Measurements from ENCODE around the gene PARD3B.
"Not testable (repeated sequence)": the region's sequence is repeated elsewhere in the genome, so short reads cannot be mapped to it uniquely, and the experiment has no call there.

The PARD3B gene

DNA sequence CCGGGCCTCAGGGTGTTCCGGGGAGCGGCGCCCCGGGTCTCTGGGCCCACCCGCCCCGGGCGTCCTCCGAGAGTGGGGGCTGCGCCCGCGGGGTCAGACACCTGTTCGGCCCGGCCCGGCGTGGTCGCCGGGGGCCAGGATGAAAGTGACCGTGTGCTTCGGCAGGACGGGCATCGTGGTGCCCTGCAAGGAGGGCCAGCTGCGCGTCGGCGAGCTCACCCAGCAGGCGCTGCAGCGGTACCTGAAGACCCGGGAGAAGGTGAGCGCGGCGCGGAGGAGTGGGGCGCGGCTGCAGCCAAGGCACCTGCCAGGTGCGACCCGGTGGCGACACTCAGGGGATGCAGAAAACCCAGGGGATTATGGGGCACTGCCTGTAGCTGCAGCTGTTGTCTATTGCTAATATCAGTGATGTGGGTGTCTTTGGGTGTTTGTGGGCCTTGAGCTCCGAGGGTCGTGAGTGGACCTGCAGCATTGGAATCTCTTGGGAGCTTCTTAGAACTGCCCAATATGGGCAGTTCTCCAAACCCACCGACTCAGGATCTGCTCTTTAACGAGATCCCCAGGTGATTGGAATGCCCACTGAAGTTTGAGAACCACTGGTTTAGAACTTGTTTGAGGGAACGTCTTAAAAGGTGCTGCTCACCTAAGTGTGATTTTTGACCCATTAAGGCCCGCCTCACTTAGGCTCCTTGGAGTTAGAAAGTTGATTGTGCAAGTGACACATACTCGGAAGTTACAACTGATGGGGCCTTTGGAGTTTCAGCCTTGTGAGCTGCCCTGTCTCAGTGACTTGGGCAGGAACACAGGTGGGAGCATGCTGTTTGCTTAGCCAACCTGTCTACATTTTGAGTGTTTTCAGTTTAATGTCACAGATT lies 823 bp downstream of the PARD3B start:
- no peak for DNase-seq

DNA sequence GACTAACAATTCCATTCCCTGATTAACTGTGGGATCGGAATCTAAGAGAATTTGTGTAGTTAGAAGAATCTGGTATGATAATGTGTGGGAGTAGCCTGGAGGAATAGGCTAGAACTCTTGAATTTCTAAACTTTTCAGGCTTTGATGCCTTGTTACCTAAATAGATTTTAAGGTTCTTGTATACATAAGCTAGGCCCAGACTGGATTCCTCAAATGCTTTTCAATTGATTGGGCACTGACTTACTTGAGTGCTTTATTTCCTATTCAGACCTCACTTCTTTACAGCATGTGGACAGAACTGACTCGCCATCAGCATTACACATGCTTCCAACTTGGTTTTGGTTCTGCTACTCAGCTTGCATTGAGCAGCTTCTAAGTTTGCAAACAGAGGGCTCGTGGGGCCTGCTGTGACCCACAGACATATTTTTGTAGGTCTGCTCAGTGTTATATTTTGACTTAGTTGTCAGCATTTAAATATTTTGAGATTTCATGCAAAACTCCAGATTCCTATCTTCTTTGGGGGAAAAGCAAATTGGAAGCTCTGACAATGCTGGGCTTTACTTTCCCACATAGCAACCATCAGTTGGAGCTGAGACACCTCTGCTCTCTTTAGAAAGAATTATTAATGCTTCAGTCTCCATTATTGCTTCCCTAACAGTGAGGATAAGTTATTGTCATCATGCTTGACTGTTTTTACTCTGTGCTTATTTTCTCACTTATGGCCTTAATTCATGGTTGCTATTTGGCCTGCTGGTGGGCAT lies 5.7 kb downstream of the PARD3B start:
- no peak for DNase-seq

DNA sequence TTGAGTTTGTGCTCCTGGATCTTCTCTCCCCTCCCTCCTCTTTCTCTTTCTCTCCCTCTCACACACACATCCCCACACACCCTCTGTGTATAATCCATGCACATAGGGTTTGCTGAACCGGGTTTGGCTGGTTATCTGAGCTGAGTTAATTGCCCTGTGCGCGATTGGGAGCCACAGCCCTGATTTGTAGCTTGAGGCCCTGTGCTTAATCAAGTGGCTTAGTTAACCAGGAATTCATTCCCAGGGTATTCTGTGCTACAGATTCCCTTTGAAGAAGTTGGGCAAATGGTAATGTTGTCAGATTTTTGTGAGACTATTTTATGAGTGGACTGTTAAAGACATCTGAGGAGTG lies 6.2 kb downstream of the PARD3B start:
- no peak for DNase-seq

DNA sequence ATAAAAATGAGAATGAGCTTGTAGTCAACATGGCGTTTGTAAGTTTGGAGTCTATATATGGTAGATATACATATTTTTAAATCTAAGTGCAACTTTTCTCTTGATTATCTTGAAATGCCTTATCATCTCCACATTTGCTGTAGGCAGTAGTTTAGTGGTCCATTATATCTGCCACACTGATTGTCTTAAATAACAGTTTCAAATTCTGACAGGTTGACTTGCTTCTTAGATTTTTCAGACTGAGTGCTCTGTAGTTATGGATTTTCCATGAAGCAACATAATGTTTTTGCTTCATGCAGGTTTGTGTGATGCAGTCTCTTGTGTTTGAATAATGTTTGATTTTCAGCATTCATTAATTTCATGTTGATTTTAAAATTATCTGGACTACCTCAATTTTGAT lies 12.3 kb downstream of the PARD3B start:
- DNase-seq = no peak

DNA sequence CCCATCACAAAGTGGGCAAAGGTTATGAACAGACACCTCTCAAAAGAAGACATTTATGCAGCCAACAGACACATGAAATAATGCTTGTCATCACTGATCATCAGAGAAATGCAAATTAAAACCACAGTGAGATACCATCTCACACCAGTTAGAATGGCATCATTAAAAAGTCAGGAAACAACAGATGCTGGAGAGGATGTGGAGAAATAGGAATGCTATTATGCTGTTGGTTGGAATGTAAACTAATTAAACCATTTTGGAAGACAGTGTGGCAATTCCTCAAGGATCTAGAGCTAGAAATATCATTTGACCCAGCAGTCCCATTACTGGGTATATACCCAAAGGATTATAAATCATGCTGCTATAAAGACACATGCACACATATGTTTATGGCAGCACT lies 14.1 kb downstream of the PARD3B start:
- DNase-seq = not testable (repeated sequence)

DNA sequence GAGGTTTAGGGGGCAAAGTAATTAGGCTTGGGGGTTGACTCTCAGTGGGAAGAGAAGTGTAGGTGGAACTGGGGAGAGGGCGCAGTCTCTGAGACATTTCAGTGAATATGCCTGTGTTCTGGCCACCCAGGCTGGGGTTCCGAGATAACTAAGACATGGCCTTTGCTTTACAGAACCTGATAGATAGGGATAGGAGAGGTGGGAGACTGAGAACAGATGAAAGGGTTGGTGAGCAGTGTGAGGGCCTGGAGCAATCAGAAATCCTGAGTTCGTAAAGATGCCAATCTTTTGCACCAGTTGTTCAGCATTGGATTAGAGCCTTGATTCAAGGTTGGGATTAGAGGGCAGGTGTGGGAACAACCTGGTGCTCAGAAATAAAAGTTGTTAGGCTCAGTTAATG lies 15.6 kb downstream of the PARD3B start:
- DNase-seq = no peak

DNA sequence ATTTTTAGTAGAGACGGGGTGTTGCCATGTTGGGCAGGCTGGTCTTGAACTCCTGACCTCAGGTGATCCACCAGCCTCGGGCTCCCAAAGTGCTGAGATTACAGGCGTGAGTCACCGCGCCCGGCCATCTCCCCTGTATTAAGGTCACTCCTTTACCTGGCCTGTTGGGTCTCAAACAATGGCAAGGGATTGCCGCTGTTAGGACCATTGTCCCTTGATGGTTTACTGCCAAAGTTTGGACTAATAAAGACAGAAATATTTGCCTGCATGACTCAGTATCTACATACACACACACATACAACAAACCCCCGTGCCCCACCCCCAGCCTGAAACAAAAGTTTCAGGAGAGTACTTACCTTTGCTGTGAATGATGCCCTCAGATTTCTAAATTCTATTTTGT lies 16.5 kb downstream of the PARD3B start:
- DNase-seq = no peak

DNA sequence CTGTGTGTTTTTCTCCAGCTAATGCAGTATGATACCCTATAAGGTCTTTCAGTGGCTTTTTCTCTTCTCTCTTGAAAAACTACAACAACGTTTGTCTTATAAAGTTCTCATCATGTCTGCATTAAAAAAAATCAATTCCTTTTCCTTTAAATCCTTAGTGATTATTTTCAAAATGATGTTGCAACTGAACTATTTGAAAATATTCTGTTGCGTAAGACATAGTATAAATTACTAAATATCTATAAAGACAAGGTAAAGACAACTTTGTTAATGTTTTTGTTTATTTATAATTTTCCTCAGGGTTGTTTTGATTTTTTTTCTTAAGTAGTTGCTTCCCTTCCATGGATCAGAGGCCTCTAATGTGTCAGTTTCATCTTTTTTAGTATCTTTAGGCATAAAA lies 21.2 kb downstream of the PARD3B start:
- DNase-seq = no peak

DNA sequence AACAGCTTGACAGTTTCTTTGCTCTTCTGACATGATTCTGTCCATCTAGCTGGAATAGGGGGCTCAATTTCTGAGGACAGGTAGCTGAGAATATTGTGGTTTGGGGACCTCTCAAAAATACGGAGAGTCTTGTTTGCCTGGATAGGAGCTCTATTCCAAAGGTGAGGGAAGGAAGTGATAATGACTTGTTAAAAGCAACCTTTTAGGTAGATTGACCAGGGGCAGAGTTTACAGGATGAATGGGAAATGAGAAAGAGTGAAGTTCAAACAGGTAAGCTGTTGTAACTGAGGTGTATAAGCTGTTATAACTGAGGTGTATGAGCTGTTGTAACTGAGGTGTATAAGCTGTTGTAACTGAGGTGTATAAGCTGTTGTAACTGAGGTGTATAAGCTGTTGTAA lies 25.1 kb downstream of the PARD3B start:
- no peak for DNase-seq

DNA sequence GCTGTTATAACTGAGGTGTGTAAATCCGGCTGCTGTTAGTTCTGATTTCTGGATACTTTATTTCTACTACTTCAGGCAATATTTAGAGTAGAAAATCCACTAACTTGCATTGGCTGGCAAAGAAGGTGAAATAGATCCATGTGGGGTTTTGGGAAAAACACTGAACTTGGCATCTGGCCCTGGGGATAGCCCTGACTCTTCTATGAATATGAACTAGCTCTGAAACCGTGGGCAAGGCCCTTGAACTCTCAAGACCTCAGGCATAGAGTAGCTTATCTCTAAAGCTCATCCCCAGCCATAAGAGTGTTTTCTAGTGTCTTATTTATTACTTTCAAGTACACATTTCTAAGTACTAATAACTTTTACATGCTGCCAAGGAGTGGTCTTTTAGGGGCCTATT lies 25.8 kb downstream of the PARD3B start:
- no peak for DNase-seq

DNA sequence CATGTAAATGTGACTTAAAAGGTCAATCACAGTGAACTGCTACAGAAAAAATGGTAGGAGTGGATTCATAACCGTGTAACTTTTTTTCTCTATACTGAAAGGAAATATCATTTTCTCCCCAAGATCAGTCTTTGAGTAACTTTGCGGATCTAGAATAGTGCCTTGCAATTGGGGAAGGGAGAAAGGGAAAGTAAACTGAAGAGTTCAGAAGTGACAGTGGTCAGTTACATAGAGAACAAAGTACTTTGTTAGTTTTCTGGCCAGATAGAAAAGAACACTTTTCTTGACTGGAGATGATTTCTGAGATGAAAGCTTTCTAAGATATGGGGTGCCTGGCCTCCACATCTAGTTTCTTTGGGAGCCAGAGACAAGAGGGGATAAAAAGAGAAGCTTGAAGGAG lies 26.6 kb downstream of the PARD3B start:
- DNase-seq = no peak

DNA sequence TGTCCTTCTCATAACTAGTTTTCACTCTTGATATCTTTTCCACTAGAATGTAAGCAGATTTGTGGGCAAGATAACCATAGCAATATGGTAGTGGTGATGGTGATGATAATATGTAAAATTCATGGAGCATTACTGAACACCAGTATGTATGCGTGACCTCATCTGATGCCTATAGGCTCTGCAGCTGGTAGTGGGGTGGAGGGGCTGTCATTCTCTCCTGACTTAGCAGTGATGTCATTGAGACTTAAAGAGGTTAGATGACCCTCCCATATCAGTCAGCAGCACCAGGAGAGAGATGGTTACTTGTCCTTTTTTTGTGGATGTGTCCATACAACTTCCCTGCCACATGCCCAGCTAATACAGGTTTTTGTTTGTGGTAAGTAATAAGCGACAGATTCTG lies 27.9 kb downstream of the PARD3B start:
- DNase-seq = no peak

DNA sequence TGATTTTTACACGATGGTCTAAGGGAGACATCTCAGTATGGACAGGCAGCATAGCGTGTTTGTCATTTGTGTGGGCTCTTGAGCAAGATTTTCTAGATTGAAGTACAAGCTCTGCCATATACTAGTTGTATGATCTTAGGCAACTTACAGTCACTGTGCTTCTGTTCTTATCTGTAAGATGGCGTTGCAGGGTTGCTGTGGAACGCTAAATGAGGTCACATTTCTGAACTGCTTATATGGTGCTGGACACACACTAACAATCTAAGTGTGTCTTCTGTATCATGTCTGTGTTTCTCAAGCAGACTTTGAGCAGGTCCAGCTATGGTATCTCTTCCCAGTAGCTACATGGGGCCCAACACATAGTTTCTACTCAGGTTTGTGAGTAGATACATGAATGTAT lies 29.2 kb downstream of the PARD3B start:
- no peak for DNase-seq

DNA sequence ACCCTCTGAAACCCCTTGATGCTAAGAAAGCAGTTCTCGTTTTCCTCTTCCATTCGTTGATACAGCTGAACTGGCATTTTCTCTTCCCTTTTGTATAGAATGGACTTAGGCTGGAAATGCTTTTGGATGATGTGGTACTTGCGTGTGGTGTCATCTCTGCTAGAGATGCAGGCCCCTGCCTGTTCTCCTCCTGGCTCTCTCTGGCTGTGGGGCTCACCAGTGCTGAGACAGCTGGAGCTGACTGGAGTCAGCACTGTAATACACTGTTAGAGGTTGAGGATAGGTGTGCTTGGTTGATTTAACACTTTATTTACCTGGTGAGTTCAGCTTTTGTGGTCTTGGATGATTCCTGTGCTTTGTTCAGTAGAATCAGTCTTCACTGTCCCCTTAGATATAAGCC lies 30.2 kb downstream of the PARD3B start:
- no peak for DNase-seq

DNA sequence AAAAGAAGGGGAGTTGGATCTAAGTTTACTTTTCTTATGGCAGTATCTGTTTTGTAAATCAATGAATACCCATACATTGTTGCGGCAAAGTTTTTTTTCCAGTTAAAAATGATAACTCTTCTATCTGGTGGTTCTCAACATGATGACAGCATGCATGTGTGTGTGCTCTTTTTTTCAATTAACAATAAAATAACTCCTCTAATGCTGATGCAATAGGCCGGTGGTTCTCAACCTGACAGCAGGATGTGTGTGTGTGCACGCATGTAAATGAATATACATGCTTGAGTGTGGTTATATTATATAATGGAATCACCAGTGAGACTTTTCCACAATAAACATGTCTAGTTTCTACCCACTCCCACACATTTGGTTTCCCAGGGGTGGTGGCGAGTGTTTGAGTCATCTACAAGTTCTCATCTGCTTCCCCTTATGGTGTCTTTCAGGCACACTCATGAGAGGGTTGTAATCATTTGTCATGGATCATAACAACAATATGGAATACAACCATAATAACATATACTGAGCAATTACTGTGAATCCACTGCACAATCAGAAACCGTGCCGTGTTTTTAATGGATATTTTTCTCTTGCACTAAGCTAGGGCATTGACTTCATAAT lies 31.2 kb downstream of the PARD3B start:
- no peak for DNase-seq

DNA sequence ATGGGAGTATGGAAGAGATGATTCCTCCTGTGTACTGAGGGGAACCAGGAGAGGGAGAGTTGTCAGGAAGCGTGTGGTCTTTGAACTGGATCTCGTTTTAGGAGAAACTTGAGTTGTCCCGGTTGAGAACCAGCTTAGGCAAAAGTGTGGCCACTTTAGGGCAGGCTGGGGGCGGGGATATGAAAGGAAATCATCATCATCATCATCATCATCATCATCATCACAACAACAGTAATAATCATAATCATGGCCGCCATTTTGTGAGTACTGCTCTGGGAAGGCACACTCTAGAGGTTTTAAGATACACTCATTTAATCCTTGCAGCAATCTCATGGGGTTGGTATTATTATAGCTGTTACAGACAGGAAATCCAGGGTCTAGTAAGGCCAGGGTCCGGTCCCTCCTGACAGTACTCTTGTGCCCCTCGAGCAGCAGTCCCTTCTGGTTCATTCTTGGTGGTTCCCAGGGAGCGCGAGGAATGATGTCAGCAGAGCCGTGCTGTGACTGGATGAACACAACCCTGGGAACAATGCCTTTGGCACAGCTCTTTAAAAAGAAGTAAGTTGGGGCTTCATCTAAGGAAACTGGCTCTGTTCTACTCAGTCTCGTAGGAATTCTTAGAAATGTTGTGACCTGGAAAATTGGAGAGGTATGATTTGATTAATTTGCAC lies 33.8 kb downstream of the PARD3B start:
- DNase-seq = no peak

DNA sequence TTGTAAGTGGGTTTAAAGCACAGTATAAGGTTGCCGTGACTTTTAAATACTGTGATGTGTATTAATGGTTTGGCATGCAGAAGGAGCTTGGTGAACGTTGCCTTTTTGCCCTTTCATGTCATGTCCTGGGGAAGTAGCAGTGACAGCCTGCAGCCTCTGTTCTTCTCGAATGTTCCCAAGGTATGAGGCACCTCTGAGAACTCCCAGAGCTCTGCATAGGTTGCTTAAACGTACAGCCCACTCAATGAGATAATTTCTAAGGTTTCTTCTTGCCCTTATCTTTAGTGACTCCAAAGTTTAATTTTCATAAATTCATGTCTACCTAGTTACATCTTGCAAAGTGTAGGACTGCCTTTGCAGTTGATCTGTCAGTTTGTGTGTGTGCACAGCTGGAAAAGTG lies 36.7 kb downstream of the PARD3B start:
- DNase-seq = no peak

DNA sequence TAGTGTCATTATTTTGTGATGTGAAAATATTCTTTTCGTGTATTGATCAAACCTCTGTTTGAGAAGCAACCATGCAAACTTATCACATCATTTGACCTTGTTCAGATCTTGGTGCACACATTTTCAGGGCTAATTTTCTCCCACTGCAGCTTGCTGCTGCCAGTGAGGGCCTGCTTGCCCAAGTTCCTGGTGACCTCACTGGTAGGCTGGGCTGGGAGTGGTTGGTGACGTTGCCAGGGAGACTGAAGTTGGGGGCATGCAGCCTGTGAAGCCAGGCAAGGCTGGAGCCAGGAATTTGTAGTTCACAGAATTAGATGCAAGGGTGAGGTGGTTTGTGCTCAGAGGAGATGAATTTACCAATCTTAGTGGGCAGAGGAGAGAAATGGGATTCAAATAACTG lies 38.5 kb downstream of the PARD3B start:
- DNase-seq = no peak

DNA sequence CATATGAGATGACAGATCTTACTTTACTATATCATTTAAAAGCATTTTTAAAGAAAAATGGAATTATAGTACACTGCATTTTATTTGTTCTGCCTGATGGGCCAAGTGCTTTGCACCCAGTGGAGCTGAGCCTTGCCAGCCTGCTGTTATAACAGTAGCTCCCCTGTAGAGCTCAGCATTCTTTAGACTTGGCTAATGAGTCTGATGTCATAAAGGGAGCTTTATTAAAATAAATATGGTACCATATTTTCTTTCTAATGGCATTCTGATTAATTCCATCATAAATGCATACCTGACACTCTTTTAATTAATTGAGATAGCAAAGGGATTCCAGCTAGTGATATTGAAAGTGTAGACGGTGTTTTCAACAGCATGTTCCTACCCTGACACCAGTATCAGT lies 40.7 kb downstream of the PARD3B start:
- no peak for DNase-seq

DNA sequence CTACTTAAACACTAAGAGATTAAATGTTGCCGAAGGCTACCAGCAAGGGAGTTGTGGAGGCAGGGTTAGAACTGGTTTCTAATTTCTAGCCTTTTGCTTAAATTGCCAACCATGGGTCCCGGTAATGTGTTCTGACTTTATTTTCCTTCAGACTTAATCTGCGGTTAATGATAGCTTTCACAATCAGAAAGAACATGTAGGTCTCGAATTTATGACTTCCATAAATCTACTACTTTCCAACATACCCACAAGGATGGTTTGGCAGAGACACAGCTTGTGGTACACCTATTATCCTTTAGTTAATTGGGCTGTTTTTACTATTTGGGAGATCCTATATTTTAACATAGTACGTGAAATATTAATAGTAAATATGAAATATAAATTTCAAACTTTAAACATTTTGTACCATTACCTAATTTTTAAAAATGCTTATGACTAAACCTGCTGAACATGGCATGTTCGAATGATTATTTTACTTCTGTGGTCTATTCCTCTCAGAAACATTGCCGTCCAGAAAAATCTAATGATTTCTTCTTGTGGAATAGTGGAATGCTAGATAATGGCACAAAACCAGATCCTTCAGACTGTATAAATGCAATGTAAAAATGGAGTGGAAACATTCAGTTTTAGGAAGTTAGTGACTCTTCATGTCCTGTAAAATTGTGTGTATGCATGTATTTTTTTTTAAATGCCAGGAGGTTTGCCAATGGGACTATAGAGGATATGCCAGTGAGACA lies 41.3 kb downstream of the PARD3B start:
- no peak for DNase-seq

DNA sequence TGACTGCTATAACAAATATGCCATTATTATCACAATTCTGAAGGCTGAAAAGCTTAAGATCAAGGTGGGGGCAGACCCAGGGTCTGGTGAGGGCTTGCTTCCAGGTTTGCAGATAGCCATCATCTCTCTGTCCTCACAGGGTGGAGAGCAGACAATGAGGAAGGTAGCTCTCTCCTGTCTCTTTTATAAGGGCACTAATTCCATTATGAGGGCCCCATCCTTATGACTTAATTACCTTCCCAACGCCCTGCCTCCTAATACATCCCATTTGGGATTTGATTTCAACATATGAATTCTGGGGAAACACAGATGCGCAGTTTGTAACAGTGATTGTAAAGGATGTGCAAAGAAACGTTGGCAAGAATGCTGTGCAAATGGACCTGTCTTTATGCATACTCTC lies 44.8 kb downstream of the PARD3B start:
- DNase-seq = no peak

DNA sequence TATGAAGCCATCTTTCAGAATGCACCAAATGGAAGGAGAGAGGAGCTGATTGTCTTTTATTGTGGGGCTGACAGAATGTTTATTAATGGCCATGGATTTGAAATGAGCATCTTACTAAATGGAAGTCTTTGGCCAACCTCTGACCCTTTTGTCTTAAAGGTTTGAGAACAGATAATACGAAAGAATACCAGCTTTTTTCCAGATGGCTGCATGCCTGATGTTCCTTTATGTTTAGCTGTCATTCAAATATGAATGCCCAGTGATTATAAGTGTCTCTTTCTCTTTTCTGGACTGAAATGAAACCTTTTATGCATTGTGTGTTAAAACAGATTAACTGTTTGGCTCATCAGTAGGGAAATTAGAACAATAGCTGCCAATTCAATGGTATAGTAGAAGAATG lies 46.0 kb downstream of the PARD3B start:
- no peak for DNase-seq

DNA sequence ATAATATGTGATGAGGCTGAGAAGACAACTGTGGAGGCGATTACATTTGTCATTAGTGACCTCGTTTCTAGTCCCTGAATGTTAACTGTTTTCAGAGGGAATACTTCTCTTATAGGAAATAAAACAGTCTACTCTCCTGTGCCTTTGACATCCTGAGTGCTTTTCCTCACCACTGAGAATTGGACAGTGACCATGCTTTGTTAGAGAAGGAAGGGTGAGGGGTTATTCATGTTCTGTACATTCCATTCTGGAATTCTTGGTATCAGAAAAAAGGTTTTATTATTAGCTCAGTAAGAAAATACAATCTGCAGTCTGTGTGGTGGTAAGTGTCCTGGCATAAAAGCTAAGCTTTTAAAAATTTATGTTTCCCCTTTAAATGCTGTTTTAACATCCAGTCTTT lies 58.8 kb downstream of the PARD3B start:
- no peak for DNase-seq
